ENCODE data around the gene CDH23. TPM values are rescaled to one million over a fixed set of nuclear protein-coding genes. Genes with fewer than 3 reads are reported as not detected.

Gene CDH23
- total and polyA plus RNA-seq, 9 of the 15 experiments (the other 6 are each of a cell fraction or from before 2014, with no cell fraction given): 0.18 to 1.2 (median 0.47) TPM

- TF ChIP-seq ZBTB2 (IDR thresholded peaks at IDR 0.05) (no peak), DEAF1 (CRISPR knock-in tag; IDR thresholded peaks at IDR 0.05) (no peak), THRAP3 (IDR thresholded peaks at IDR 0.05; ENCODE audit: borderline replicate concordance) (no peak), ZNF668 (CRISPR knock-in tag; IDR thresholded peaks at IDR 0.05) (no peak), TCF15 (CRISPR knock-in tag; IDR thresholded peaks at IDR 0.05) (no peak), ZKSCAN8 (CRISPR knock-in tag; IDR thresholded peaks at IDR 0.05) (peak; percentile 64; the same call in 1 of the 2 replicates), ZNF12 (CRISPR knock-in tag; IDR thresholded peaks at IDR 0.05) (no peak), CREB1 (IDR thresholded peaks at IDR 0.05) (no peak), CREB1 (CRISPR knock-in tag; IDR thresholded peaks at IDR 0.05) (no peak), GABPB2 (CRISPR knock-in tag; conservative IDR thresholded peaks at IDR 0.05) (no peak), CHD7 (IDR thresholded peaks at IDR 0.05; ENCODE audit: low read depth, low read length) (no peak), ZNF695 (CRISPR knock-in tag; IDR thresholded peaks at IDR 0.05) (0 out of 2 replicates have a peak, but pooled peaks have one; percentile 51), RFX7 (CRISPR knock-in tag; IDR thresholded peaks at IDR 0.05) (no peak)
Observed at GRCh38 chr10:71713135-71714030, 316.7 kb downstream of the CDH23 start (continued).
